Tibial nerve (tissue), 4 donors: ENCODE measurements around the gene RNF144B. TPM values are rescaled to one million over a fixed set of nuclear protein-coding genes. Genes with fewer than 3 reads are reported as not detected.

Source experiments
- DNase-seq, 2 donors: peaks; one replicate each; pipeline ENCODE4 v3.0.0-alpha.2; 2019; ENCODE audit warnings: low spot score in 2 of 2
- H3K27ac ChIP-seq, 4 donors: fragments of 200-600 bp; sonication (generic) in 3 of 4; one replicate each; pipeline ENCODE4 v1.5.1; 2017 to 2019; ENCODE audit warnings: mild to moderate bottlenecking in 1 of 4
- H3K27me3 ChIP-seq, 2 donors: fragments of 200-600 bp; sonication (generic) in 1 of 2; one replicate each; pipeline versions ENCODE4 v1.5.1 to v1.6.0; 2017 to 2019
- H3K36me3 ChIP-seq, 3 donors: fragments of 200-600 bp; sonication (generic); one replicate each; pipeline ENCODE4 v1.5.1; 2018 to 2019
- H3K4me1 ChIP-seq, 4 donors: fragments of 200-600 bp; sonication (generic) in 3 of 4; one replicate each; pipeline ENCODE4 v1.5.1; 2017 to 2019
- H3K4me3 ChIP-seq, 4 donors: fragments of 200-600 bp; sonication (generic) in 3 of 4; one replicate each; pipeline ENCODE4 v1.5.1; 2017 to 2019; ENCODE audit warnings: mild to moderate bottlenecking in 1 of 4, moderate library complexity in 1 of 4
- H3K9me3 ChIP-seq, 4 donors: fragments of 200-600 bp; sonication (generic) in 3 of 4; one replicate each; pipeline ENCODE4 v1.5.1; 2017 to 2019
- EP300 ChIP-seq, 2 donors: sonication (generic); formaldehyde crosslinking; IDR thresholded peaks; one replicate each; pipeline ENCODE4 v1.6.1; 2017; ENCODE audit warnings: antibody characterized with exemption in 2 of 2, mild to moderate bottlenecking in 1 of 2
- POLR2A ChIP-seq, 2 donors: fragments of 450-650 bp; IDR thresholded peaks; one replicate each; pipeline ENCODE4 v1.6.1; 2017; ENCODE audit warnings: antibody characterized with exemption in 2 of 2, mild to moderate bottlenecking in 2 of 2, moderate library complexity in 2 of 2
- WGBS, 2 donors: methylation state at CpG; one replicate each; pipeline ENCODE4 v1.1.5; 2018; 5-methylcytosine and 5-hydroxymethylcytosine counted together
- total RNA-seq, 4 donors: library from RNA; depleted of rRNA; stranded (reverse); fragments of >200 nt; gene quantifications; one replicate each; pipeline ENCODE4 v1.1.0, GENCODE V29; 2016
- TF ChIP-seq, protein P1 (sequence below), 5 experiments: fragments of 200-600 bp in 3 of 5; fragments of 450-650 bp in 2 of 5; sonication (generic) in 3 of 5; IDR thresholded peaks; one replicate each; pipeline ENCODE4 v1.5.1; 2016 to 2019; ENCODE audit warnings: antibody characterized with exemption in 5 of 5, mild to moderate bottlenecking in 3 of 5, moderate library complexity in 2 of 5

Gene RNF144B
- total RNA-seq, 4 donors from 2014 or later, result 6.5 to 15.5 (median 13.6) TPM

DNA sequence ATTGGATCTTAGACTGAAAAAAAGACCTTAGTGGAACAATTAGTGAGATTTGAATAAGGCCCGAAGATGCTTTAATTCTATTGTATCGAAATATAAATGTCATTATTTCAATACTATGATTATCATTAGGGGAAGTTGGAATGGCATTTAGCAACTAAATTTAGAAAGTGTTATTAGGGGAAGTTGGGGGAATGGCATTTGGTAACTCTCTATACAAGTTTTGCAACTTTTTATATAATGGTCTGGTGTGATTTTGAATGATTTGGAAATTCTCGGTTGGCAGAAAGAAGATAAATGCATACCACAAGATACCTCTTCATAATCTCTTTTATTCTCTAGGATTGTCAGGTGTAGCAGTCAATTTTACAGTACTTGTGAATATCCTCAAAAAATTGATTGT, 49.2 kb downstream of the RNF144B start:
- Histone ChIP-seq H3K27me3 (no peaks in the 10 kb centered on the region), H3K9me3 (no peaks in the 10 kb centered on the region), H3K4me3 (no peak overlapping the region), H3K36me3 (no peaks in the 10 kb centered on the region), H3K27ac (no peak overlapping the region), H3K4me1 (no peaks in the 10 kb centered on the region)
- WGBS, 2 donors, result 84 to 93% methylated on average over 3 of the region's 3 CpGs
- no peak for DNase-seq
- TF ChIP-seq, protein P1, sequence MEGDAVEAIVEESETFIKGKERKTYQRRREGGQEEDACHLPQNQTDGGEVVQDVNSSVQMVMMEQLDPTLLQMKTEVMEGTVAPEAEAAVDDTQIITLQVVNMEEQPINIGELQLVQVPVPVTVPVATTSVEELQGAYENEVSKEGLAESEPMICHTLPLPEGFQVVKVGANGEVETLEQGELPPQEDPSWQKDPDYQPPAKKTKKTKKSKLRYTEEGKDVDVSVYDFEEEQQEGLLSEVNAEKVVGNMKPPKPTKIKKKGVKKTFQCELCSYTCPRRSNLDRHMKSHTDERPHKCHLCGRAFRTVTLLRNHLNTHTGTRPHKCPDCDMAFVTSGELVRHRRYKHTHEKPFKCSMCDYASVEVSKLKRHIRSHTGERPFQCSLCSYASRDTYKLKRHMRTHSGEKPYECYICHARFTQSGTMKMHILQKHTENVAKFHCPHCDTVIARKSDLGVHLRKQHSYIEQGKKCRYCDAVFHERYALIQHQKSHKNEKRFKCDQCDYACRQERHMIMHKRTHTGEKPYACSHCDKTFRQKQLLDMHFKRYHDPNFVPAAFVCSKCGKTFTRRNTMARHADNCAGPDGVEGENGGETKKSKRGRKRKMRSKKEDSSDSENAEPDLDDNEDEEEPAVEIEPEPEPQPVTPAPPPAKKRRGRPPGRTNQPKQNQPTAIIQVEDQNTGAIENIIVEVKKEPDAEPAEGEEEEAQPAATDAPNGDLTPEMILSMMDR (IDR thresholded peaks at IDR 0.05), result no peak
- no peak for TF ChIP-seq EP300 (IDR thresholded peaks at IDR 0.05)
- TF ChIP-seq POLR2A (IDR thresholded peaks at IDR 0.05), result no peak

DNA sequence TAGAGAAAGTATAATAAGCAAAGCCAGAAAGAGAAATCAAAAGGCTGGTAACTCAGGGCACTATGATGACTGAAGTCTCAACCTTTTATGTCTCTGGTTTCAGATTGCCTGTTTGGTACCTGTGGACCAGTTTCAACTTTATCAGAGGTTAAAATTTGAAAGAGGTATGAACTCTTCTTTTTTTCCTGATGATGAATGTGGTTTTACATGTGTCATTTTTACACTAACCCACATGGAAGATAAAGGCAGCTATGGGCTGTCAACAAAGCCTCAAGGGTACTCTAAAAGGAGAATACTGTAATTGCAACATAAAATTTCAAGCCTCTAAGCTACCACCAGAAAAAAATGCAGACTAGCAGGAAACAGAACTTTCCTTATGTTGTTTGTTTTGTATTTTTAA, 52.4 kb downstream of the RNF144B start:
- H3K4me3 ChIP-seq, result no peak overlapping the region
- H3K27me3 ChIP-seq, result no peaks in the 10 kb centered on the region
- no peaks in the 10 kb centered on the region for H3K36me3 ChIP-seq
- no peak for TF ChIP-seq POLR2A (IDR thresholded peaks at IDR 0.05)
- no peak for TF ChIP-seq EP300 (IDR thresholded peaks at IDR 0.05)
- TF ChIP-seq, protein P1 (IDR thresholded peaks at IDR 0.05), result no peak
- no peaks in the 10 kb centered on the region for H3K9me3 ChIP-seq
- peaks cover 0 to 8% (median 0%) of the 10 kb centered on the region in 4 donors for H3K4me1 ChIP-seq
- no peak for DNase-seq
- no peak overlapping the region for H3K27ac ChIP-seq

DNA sequence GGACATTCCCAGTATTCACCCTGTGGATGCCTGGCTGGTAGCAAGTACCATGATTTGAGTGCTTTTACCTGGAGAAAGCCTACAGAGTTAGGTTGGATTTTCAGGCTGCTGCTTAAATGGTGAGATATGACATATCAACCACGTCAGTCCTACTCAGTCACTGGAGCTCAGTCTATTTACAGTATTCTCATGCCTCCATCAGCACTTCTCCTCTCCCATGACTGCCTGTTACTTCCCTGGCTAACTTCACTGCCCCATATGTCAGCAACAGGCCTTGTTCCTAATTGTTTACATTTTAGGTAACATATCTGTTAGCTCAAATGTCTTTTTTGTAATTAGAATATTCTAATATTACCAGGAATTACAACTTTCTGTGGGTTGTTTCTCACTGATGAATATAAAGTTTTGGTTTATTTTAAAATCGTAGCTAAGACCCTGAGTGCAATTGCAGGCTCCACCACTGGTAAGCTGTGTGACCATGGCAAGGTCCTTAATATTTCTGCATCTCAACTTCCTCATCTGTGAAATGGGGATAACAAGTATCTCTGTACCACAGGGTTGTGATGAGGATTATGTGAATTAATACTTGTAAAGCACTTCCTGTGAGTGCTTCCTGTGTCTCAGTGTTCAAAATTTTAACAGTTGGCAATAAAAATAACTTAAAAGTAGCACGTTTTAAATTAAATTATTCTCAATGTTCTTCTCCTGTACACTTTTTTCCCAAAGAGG, 54.3 kb downstream of the RNF144B start:
- H3K36me3 ChIP-seq, result no peaks in the 10 kb centered on the region
- no peak for DNase-seq
- 64 to 80% methylated on average over 3 of the region's 3 CpGs for WGBS, 2 donors

DNA sequence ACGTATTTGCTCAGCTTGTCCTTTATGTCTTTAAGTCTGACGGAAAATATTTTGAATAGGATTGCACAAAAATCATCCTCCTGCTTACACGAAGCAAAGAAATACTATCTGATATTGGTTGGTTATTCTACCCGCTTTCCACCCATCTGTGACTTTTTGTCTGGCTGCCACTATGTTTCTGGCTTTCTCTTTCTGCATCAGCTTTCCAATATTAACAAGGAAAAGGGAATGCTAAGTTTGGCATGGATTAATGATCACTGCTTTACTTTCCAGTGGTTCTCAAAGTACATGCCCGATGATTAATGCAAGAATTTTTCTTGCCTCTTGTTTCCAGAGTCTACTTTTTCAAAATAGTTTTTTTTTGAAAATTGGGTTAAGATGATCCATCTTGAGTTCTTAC, 57.0 kb downstream of the RNF144B start:
- Histone ChIP-seq H3K4me1 (peaks cover 0 to 8% (median 0%) of the 10 kb centered on the region in 4 donors), H3K27ac (no peak overlapping the region), H3K27me3 (no peaks in the 10 kb centered on the region), H3K9me3 (no peaks in the 10 kb centered on the region), H3K4me3 (no peak overlapping the region), H3K36me3 (no peaks in the 10 kb centered on the region)
- TF ChIP-seq EP300 (IDR thresholded peaks at IDR 0.05), result no peak
- TF ChIP-seq, protein P1 (IDR thresholded peaks at IDR 0.05), result no peak
- TF ChIP-seq POLR2A (IDR thresholded peaks at IDR 0.05), result no peak
- DNase-seq, result no peak
- WGBS, 2 donors, result 46 to 53% methylated on average over 5 of the region's 5 CpGs

More for the DNA sequence above, 54.3 kb downstream of the RNF144B start:
- no peak overlapping the region for H3K27ac ChIP-seq
- no peaks in the 10 kb centered on the region for H3K27me3 ChIP-seq
- no peaks in the 10 kb centered on the region for H3K9me3 ChIP-seq
- TF ChIP-seq, protein P1 (IDR thresholded peaks at IDR 0.05), result no peak
- TF ChIP-seq EP300 (IDR thresholded peaks at IDR 0.05) (no peak), POLR2A (IDR thresholded peaks at IDR 0.05) (no peak)
- H3K4me1 ChIP-seq, result peaks cover 0 to 8% (median 0%) of the 10 kb centered on the region in 4 donors
- H3K4me3 ChIP-seq, result no peak overlapping the region

DNA sequence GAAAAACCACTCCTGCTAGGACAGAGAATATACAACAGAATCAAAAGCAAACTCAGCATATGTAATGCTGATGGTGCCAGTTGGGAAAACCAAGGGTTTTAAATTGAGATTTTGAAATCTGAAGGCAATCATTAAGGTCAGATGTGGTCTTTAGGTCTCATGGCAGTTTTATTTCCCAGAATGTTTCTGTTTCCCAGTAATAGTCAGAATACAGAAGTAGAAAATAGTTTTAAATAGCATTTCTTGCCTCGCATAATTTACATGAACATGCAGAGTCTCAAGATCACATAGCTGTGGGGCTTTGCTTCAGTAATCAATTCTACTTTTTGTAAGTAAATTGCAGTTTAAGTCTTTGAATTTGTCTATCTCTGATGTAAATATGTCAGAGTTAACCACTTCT, 58.1 kb downstream of the RNF144B start:
- H3K27ac ChIP-seq, result no peak overlapping the region
- no peak overlapping the region for H3K4me3 ChIP-seq
- DNase-seq, result no peak
- no peaks in the 10 kb centered on the region for H3K27me3 ChIP-seq
- TF ChIP-seq, protein P1 (IDR thresholded peaks at IDR 0.05), result no peak
- TF ChIP-seq POLR2A (IDR thresholded peaks at IDR 0.05) (no peak), EP300 (IDR thresholded peaks at IDR 0.05) (no peak)
- peaks cover 0 to 8% (median 0%) of the 10 kb centered on the region in 4 donors for H3K4me1 ChIP-seq
- WGBS, 2 donors, result 78 to 81% methylated on average over 1 of the region's 1 CpG
- no peaks in the 10 kb centered on the region for H3K9me3 ChIP-seq
- no peaks in the 10 kb centered on the region for H3K36me3 ChIP-seq
